Smooth muscle cell (in vitro differentiated cells): ENCODE measurements around the gene CDKN2AIPNL. TPM values are rescaled to one million over a fixed set of nuclear protein-coding genes. Genes with fewer than 3 reads are reported as not detected.

Source experiments
- DNase-seq: peaks from one replicate; lab custom pipeline; 2025; ENCODE audit not compliant: unreplicated experiment; lab: John Stamatoyannopoulos, UW
- H2AFZ ChIP-seq: fragments of 200-600 bp; sonication (generic); 2 replicates; pipeline ENCODE4 v1.6.0; 2016; ENCODE audit warnings: antibody characterized with exemption, low read depth, mild to moderate bottlenecking
- H3F3A ChIP-seq: fragments of 200-600 bp; sonication (generic); 2 replicates; pipeline ENCODE4 v1.6.0; 2017; ENCODE audit warnings: antibody characterized with exemption, low read depth
- H3K27ac ChIP-seq: fragments of 200-600 bp; sonication (generic); 2 replicates; pipeline ENCODE4 v1.5.1; 2016; ENCODE audit warnings: low read depth, mild to moderate bottlenecking
- H3K27me3 ChIP-seq: fragments of 200-600 bp; sonication (generic); 2 replicates; pipeline ENCODE4 v1.6.1; 2016; ENCODE audit warnings: low read depth, mild to moderate bottlenecking
- H3K36me3 ChIP-seq: fragments of 200-600 bp; sonication (generic); 2 replicates; pipeline ENCODE4 v1.5.1; 2016; ENCODE audit warnings: low read depth
- H3K4me1 ChIP-seq: fragments of 200-600 bp; sonication (generic); 2 replicates; pipeline ENCODE4 v1.5.1; 2016; ENCODE audit warnings: low read depth
- H3K4me2 ChIP-seq: fragments of 200-600 bp; sonication (generic); 2 replicates; pipeline ENCODE4 v1.6.0; 2016; ENCODE audit warnings: mild to moderate bottlenecking
- H3K4me3 ChIP-seq: fragments of 200-600 bp; sonication (generic); 2 replicates; pipeline ENCODE4 v1.5.1; 2016; ENCODE audit warnings: mild to moderate bottlenecking
- H3K79me2 ChIP-seq: fragments of 200-600 bp; sonication (generic); 2 replicates; pipeline ENCODE4 v1.6.0; 2016; ENCODE audit warnings: low read depth, mild to moderate bottlenecking
- H3K9ac ChIP-seq: fragments of 200-600 bp; sonication (generic); 2 replicates; pipeline ENCODE4 v1.6.0; 2016; ENCODE audit warnings: low read depth
- H3K9me3 ChIP-seq: fragments of 200-600 bp; sonication (generic); replicated peaks from 2 replicates; pipeline ENCODE4 v1.5.1; 2016; ENCODE audit warnings: low read depth
- H4K20me1 ChIP-seq: fragments of 200-600 bp; sonication (generic); 2 replicates; pipeline ENCODE4 v1.6.0; 2016; ENCODE audit warnings: low read depth
- WGBS: methylation state at CpG from one replicate; pipeline ENCODE4 v1.1.7; 2016; ENCODE audit warnings: low lambda C conversion rate; 5-methylcytosine and 5-hydroxymethylcytosine counted together
- polyA plus RNA-seq: library from polyadenylated mRNA; unstranded; fragments of >200 nt; fragmentation: Nextera tagmentation; extraction: Ambion mirVana; gene quantifications from 2 replicates; pipeline ENCODE4 v1.2.1, GENCODE V29; 2016
- total RNA-seq: library from RNA; depleted of rRNA; stranded (reverse); fragments of >200 nt; gene quantifications from 2 replicates; pipeline ENCODE4 v1.2.3, GENCODE V29; 2014
- TF ChIP-seq, protein P1 (sequence below): fragments of 200-600 bp; sonication (generic); IDR thresholded peaks from 2 replicates; pipeline ENCODE4 v1.5.1; 2017; ENCODE audit warnings: borderline replicate concordance, mild to moderate bottlenecking, antibody characterized with exemption; ENCODE audit not compliant: insufficient read depth, poor library complexity, severe bottlenecking

CDKN2AIPNL gene
- total and polyA plus RNA-seq, 2 experiments from 2014 or later: 9.9 to 27.7 TPM

DNA sequence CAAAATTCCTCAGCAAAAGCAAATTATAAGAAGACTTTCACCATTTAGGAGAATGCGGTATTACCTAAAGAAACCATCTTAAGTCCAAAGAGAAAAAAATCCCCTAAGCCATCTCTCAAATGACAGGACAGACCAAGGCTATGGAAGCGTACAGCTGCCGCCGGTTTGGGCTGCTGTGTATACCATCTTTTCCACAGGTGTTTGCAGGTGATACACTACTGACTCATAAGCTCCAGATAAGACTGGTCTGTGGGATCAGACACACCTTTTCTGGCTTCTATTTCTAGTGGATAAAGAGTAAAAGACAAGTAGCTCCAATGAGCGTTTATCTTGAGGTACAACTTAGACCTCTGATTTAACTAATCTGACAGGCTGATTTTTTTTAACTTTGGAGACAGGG is 7.7 kb downstream of the CDKN2AIPNL start:
- DNase-seq: no peak
- 95% methylated on average over 5 of the region's 5 CpGs for WGBS
- peaks cover 11% of the 10 kb centered on the region for H3F3A ChIP-seq
- H3K4me2 ChIP-seq: no peak overlapping the region
- no peaks in the 10 kb centered on the region for H3K79me2 ChIP-seq
- no peaks in the 10 kb centered on the region for H3K36me3 ChIP-seq
- H3K27me3 ChIP-seq: no peaks in the 10 kb centered on the region
- no peak overlapping the region for H3K27ac ChIP-seq
- no peaks in the 10 kb centered on the region for H3K9me3 ChIP-seq
- no peak overlapping the region for H3K9ac ChIP-seq
- TF ChIP-seq, protein P1, sequence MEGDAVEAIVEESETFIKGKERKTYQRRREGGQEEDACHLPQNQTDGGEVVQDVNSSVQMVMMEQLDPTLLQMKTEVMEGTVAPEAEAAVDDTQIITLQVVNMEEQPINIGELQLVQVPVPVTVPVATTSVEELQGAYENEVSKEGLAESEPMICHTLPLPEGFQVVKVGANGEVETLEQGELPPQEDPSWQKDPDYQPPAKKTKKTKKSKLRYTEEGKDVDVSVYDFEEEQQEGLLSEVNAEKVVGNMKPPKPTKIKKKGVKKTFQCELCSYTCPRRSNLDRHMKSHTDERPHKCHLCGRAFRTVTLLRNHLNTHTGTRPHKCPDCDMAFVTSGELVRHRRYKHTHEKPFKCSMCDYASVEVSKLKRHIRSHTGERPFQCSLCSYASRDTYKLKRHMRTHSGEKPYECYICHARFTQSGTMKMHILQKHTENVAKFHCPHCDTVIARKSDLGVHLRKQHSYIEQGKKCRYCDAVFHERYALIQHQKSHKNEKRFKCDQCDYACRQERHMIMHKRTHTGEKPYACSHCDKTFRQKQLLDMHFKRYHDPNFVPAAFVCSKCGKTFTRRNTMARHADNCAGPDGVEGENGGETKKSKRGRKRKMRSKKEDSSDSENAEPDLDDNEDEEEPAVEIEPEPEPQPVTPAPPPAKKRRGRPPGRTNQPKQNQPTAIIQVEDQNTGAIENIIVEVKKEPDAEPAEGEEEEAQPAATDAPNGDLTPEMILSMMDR: no peak
- no peaks in the 10 kb centered on the region for H3K4me1 ChIP-seq
- H2AFZ ChIP-seq: no peak overlapping the region
- H3K4me3 ChIP-seq: no peak overlapping the region
- no peaks in the 10 kb centered on the region for H4K20me1 ChIP-seq

DNA sequence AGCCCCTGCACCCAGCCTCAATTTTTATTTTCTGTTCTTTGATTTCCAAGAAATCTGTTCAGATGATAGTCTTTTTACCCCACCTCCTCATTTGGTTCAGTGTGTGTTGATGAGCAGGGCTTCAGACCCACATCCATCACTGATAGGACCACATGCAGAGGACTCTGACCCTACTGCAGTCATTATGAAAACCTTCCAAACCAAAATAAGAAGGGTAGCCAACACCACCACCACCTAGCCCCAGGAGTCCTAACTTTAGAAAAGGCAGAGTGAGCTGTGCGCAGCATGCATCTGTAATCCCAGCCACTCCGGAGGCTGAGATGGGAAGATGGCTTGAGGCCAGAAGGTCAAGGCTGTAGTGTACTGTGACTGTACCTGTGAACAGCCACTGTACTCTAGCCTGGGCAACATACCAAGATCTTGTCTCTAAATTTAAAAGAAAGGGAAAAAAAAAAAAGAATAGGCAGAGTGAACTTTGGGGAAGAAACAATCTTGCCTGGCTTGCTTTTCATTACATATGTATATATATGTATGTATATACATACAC is 13.0 kb downstream of the CDKN2AIPNL start:
- no peak overlapping the region for H3K9ac ChIP-seq
- no peaks in the 10 kb centered on the region for H3K79me2 ChIP-seq
- H3K4me2 ChIP-seq: no peak overlapping the region
- no peak overlapping the region for H3K4me3 ChIP-seq
- H3K27me3 ChIP-seq: no peaks in the 10 kb centered on the region
- DNase-seq: no peak
- TF ChIP-seq, protein P1: no peak
- no peaks in the 10 kb centered on the region for H3K9me3 ChIP-seq
- H3K27ac ChIP-seq: no peak overlapping the region
- peaks cover 5% of the 10 kb centered on the region for H4K20me1 ChIP-seq
- no peak overlapping the region for H2AFZ ChIP-seq
- WGBS: 100% methylated on average over 2 of the region's 2 CpGs
- H3K4me1 ChIP-seq: no peaks in the 10 kb centered on the region
- peaks cover 8% of the 10 kb centered on the region for H3K36me3 ChIP-seq
- H3F3A ChIP-seq: peaks cover 20% of the 10 kb centered on the region

DNA sequence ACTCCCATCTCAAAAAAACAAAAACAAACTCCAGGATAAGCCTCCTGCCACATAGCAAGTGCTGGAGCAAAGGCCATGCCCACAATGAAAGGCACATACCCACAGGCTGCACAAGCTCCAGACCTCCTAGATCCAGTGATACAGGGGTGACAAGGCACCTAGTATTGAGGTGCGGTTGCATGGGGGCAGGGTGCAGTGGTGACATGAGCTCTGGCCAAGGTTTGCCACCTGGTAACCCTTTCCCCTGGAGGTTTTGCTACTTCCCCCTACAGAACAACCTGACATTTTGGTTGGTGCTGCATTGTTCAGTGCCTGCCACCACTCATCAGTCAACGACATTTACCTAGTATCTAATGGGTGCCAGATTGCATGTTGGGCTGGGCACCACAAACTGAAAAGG is 14.5 kb downstream of the CDKN2AIPNL start:
- H3K79me2 ChIP-seq: no peaks in the 10 kb centered on the region
- WGBS: 98% methylated on average over 2 of the region's 2 CpGs
- no peaks in the 10 kb centered on the region for H3K4me1 ChIP-seq
- H4K20me1 ChIP-seq: peaks cover 15% of the 10 kb centered on the region
- H3K27ac ChIP-seq: no peak overlapping the region
- no peak overlapping the region for H3K4me3 ChIP-seq
- peaks cover 9% of the 10 kb centered on the region for H3F3A ChIP-seq
- no peaks in the 10 kb centered on the region for H3K27me3 ChIP-seq
- H3K4me2 ChIP-seq: no peak overlapping the region
- DNase-seq: no peak
- no peaks in the 10 kb centered on the region for H3K9me3 ChIP-seq
- H3K36me3 ChIP-seq: peaks cover 11% of the 10 kb centered on the region
- H3K9ac ChIP-seq: no peak overlapping the region
- no peak overlapping the region for H2AFZ ChIP-seq
- TF ChIP-seq, protein P1: no peak

DNA sequence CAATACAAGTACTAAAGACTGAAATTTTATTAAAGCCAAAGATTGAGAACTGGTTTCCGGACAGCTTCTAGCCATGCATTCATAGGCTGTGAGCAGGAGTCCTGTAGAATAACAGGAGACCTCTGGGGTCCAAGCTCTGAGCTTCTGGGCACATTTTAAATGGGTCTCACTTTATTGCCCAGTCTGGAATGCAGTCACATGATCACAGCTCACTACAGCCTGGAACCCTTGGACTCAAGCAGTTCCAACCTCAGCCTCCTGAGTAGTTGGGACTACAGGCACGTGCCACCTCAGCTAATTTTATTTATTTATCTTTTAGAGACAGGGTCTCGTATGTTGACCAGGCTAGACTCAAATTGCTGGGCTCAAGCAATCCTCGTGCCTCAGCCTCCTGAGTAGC is 15.4 kb downstream of the CDKN2AIPNL start:
- no peak overlapping the region for H3K27ac ChIP-seq
- WGBS: 92% methylated on average over 4 of the region's 4 CpGs
- H3K4me1 ChIP-seq: no peaks in the 10 kb centered on the region
- no peak overlapping the region for H3K4me3 ChIP-seq
- TF ChIP-seq, protein P1: no peak
- H3K79me2 ChIP-seq: no peaks in the 10 kb centered on the region
- peaks cover 9% of the 10 kb centered on the region for H3F3A ChIP-seq
- H2AFZ ChIP-seq: no peak overlapping the region
- H3K4me2 ChIP-seq: no peak overlapping the region
- peaks cover 25% of the 10 kb centered on the region for H4K20me1 ChIP-seq
- H3K36me3 ChIP-seq: peaks cover 15% of the 10 kb centered on the region
- DNase-seq: no peak
- H3K9me3 ChIP-seq: no peaks in the 10 kb centered on the region
- H3K27me3 ChIP-seq: no peaks in the 10 kb centered on the region
- H3K9ac ChIP-seq: no peak overlapping the region
